ENCODE results near the gene ZEB1.
"Not testable (repeated sequence)": the region's sequence is repeated elsewhere in the genome, so short reads cannot be mapped to it uniquely, and the experiment has no call there.

Gene ZEB1

GRCh38 chr10:31507427-31507826 lies 188.4 kb downstream of the ZEB1 start:
- DNase-seq (ENCODE audit: low spot score), result no peak

DNA sequence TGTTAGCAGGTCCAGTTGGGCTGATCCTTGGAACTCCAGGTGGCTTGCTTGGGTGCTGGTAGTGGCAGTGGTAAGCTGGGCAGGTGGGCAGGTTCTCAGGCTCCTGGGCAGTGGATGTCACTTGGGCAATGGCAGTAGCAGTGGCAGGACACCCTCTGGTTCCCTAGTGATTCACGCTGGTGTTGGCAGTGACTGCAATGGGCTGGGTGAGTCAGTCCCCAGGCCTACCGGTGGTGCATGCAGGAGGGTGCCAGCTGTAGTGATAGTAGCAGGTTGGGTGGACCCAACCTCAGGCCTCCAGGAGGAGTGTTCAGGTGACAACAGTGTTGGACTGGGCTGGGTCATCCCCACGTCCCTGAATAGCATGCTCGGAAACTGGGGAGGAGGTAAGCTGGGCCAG lies 189.2 kb downstream of the ZEB1 start:
- DNase-seq (ENCODE audit: low spot score), result no peak

DNA sequence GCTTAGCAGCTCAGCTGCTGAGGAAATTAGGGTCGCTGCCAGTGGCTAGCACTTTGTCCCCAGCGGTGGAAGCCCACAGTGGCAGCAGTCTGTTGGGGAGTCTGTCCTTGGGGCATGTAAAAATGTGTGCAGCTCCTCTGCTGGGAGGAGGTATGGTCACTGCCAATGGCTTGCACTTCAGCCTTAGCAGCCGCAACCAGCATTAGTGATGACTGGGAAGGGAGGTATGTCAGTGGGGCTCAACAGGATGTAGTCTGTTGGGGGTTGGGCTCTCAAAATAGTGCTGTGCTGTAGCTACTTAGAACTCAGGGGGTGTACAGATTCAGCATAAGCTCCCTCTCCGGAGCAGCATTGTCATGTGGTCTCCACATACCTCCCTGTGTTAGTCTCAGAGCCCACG lies 189.9 kb downstream of the ZEB1 start:
- DNase-seq (ENCODE audit: low spot score), result no peak

GRCh38 chr10:31509989-31510388 lies 191.0 kb downstream of the ZEB1 start:
- DNase-seq (ENCODE audit: low spot score), result no peak

- no peak for DNase-seq (ENCODE audit: low spot score)
Measured at GRCh38 chr10:31515116-31515515, 196.1 kb downstream of the ZEB1 start.

- no peak for DNase-seq (ENCODE audit: low spot score)
Measured at GRCh38 chr10:31515819-31516402, 196.9 kb downstream of the ZEB1 start.

- DNase-seq (ENCODE audit: low spot score), result no peak
Measured at GRCh38 chr10:31520986-31521831, 202.2 kb downstream of the ZEB1 start.

DNA sequence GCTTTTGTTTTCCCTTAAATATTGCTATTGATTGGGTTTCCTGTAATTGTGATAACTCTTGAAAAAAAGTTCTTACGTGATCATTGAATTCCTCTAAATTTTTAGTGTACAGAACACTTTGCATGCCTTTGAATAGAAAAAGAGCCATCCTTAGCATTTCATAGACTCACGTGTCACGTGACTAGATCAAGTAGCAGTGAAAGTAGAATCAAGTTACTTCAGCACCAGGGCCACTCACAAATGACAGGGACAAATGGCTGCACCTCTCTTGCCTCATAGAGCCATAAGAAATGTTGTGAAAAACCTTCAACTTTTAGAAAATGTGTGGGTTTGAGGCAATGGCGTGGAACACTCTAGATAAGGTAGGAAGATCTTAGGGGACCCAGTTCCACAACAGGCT lies 203.8 kb downstream of the ZEB1 start:
- no peak for DNase-seq (ENCODE audit: low spot score)

- DNase-seq (ENCODE audit: low spot score), result no peak
Measured at GRCh38 chr10:31524460-31524859, 205.4 kb downstream of the ZEB1 start.

DNA sequence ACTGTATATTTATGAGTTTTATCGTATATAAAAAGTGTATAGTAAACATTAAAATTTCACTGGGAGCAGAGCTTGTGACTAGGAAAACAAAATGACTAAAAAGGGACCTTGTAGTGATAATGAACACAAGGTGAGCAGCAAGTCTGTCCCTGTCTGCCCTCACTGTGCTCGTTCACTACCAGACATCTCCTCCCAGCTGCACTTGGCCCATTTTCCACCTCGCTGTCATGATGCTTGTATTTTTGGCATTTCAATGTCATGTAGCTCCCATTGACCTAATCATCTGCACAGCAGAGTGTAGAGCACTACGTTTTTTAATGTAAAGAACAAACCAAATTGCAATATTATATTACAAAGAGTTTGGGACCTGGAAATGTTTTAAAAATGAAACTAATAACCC lies 207.2 kb downstream of the ZEB1 start:
- no peak for DNase-seq (ENCODE audit: low spot score)

GRCh38 chr10:31526681-31527080 lies 207.7 kb downstream of the ZEB1 start:
- no peak for DNase-seq (ENCODE audit: low spot score)

- DNase-seq (ENCODE audit: low spot score), result no peak
Measured at GRCh38 chr10:31528831-31529230, 209.8 kb downstream of the ZEB1 start.

DNA sequence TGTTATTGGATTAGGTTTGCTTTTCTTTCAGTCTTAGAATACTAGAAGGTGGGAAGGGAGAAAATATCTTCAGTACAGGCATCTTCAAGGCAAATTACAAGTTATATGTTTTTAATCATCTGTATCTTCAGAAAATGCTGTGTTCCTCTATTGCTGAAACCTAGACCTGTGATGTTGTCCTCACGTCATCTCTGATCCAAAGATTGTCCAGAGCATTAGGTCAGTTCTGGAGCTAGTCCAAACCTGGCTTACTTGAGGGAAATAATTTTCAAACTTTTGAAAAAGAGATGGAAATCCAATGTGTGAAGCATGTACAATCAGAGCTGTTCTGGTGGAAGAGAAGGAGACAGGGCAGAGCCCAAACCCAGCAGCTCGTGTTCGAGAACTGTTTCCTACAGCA lies 217.3 kb downstream of the ZEB1 start:
- DNase-seq (ENCODE audit: low spot score), result no peak

DNA sequence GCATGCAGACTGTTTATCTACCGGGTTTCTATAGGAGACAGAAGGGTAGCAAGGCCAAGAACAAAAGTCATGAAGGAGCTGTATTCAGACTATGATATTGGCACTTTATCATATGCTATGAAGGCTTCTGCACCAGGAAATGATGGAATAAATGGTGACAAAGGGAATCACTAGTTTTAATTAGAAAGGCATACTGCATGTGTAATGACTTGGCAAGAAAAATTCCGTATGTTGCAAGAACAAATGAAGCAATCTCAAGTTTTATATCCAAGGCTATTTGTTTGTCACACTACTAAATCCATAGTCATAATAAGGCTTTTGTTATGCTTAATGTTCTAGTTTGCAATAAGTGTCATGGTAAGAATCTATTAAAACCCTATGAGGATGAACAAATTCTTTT lies 230.9 kb downstream of the ZEB1 start:
- no peak for DNase-seq (ENCODE audit: low spot score)

GRCh38 chr10:31554556-31554955 lies 235.5 kb downstream of the ZEB1 start:
- no peak for DNase-seq (ENCODE audit: low spot score)

DNA sequence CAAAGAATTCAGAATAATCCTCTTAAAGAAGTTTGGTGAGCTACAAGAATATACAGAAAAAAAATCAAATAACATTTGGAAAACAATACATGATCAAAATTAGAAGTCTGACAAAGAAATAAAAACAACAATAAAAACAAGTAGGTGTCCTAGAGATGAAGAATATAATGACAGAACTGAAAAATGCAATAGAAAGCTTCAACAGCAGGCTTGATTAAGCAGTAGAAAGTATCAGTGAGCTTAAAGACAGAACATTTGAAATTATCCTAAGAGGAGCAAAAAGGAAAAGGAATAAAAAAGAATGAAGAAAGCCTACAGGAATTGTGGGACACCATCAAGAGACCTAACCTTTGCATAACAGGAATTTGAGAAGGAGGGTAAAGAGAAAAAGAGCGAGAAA lies 238.8 kb downstream of the ZEB1 start:
- DNase-seq (ENCODE audit: low spot score), result no peak

DNA sequence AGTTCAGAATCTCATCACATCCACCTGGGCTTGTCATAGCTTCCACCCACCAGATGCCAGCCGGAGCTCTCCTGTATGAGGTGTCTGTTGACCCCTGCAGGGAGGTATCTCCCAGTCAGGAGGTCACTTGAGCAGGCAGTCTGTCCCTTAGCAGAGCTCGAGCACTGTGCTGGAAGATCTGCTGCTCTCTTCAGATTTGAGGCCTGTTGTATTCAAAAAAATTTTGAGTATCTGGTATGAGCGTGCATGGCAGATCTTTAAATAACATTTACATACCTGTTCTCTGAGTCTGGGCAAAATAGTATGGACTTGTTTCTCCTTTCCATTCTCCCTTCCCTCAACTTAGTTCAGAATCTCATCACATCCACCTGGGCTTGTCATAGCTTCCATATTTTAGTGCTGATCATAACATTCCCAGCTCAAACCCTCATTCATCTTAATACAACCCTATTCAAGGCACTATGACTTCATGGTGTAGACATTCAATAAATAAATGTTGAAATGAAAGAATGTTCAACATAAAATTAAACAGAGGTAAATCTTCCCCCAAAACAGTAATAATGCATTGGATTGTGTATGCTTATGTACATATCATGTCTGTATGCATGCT lies 249.3 kb downstream of the ZEB1 start:
- not testable (repeated sequence) for DNase-seq (ENCODE audit: low spot score)

DNA sequence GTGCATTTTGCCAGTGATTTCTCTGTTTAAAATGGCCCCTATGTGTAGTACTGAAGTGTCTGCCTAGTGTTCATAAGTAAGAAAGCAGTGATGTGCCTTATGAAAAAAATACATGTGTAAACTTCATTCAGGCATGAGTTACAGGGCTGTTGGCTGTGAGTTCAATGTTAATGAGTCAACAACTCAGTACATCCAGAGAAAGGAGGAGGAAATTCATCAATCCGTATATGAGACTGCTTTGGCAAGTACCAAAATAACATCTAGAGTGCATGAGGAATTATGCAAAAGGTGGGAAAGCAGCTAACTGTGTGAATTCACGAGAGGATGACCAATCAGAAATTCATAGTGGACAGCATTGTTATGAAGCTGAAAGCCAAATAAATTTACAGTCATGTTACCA lies 255.6 kb downstream of the ZEB1 start:
- DNase-seq (ENCODE audit: low spot score), result no peak

- no peak for DNase-seq (ENCODE audit: low spot score)
Measured at GRCh38 chr10:31578181-31578852, 259.3 kb downstream of the ZEB1 start.

DNA sequence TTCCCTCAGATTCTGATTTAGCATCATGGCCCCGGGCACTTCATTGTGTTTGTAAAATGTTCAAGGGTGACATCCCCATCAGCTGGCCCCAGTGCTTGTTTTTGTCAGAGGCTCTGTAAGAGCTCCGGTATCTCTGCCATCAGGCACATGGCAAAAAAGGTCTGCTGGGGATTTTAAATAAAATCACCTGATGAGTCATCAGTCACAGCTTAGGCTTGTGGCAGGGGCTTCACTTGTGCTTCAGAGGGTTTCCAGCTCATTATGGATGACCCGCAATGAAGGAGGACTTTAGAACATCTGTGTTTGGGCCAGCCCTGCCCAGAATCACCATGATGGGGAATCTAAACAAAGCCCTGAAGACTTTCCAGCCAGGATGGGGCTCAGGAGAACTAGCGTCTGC lies 259.9 kb downstream of the ZEB1 start:
- DNase-seq (ENCODE audit: low spot score), result peak; percentile 34
